Activated naive CD4-positive, alpha-beta T cell treated with anti-CD3 and anti-CD28 coated beads for 36 hours (primary cell): ENCODE measurements around the gene MICAL2. TPM values are rescaled to one million over a fixed set of nuclear protein-coding genes. Genes with fewer than 3 reads are reported as not detected.

Experiments
- CTCF ChIA-PET: fragments of 350-600 bp; sonication (Branson Sonifier 250); formaldehyde crosslinking; loops from one replicate; lab custom pipeline; 2021; ENCODE audit warnings: antibody characterized with exemption; lab: Charles Lee
- DNase-seq: peaks from one replicate; pipeline ENCODE4 v3.0.0-alpha.2; 2020
- H3K27ac Mint-ChIP-seq: one replicate; pipeline ENCODE4 v1.8.0; 2021; ENCODE audit warnings: mild to moderate bottlenecking, mixed read lengths
- H3K27me3 Mint-ChIP-seq: one replicate; pipeline ENCODE4 v1.8.0; 2021; ENCODE audit warnings: low read depth, mixed read lengths
- H3K36me3 Mint-ChIP-seq: one replicate; pipeline ENCODE4 v1.8.0; 2021; ENCODE audit warnings: low read depth, mixed read lengths
- H3K4me1 Mint-ChIP-seq: one replicate; pipeline ENCODE4 v1.8.0; 2021; ENCODE audit warnings: low read depth, mixed read lengths
- H3K4me3 Mint-ChIP-seq: one replicate; pipeline ENCODE4 v1.8.0; 2021; ENCODE audit warnings: mild to moderate bottlenecking, moderate library complexity, mixed read lengths
- H3K9me3 Mint-ChIP-seq: one replicate; pipeline ENCODE4 v1.8.0; 2021; ENCODE audit warnings: mixed read lengths
- intact Hi-C: fragments of 100-400 bp; cut with micrococcal nuclease; formaldehyde crosslinking; loops from one replicate; pipeline ENCODE4 v1.15.1; 2023
- total RNA-seq, 2 experiments: library from RNA; stranded (reverse); gene quantifications; one replicate each; pipeline ENCODE4 v1.2.3, GENCODE V29; 2021

MICAL2 gene
- total RNA-seq, 2 experiments from 2014 or later = 48.7 to 54.6 TPM

DNA sequence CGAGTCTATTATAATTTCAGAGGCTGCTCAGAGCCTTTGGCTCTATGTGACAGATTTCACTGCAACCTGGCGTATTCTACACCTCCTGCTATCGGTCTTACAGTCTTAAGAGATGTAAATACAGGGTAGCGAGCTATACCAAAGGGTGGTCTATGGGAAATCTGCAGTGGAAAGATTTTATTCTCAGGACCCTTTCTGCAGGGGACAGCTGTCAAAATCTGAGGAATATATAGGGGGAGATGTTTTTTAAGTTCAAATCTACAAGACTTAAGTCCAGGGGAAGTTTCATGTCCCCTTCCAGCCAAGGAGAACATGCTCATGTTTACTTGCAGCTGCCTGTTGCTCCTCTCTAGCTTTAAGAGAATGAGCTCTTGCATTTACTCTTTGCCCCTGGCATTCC lies 62.7 kb downstream of the MICAL2 start:
- Mint-ChIP-seq H3K4me1 (peaks cover 52% of the 10 kb centered on the region), H3K36me3 (peaks cover 9% of the 10 kb centered on the region), H3K4me3 (no peak overlapping the region), H3K27ac (peak overlapping the region; percentile 86), H3K9me3 (peaks cover 15% of the 10 kb centered on the region), H3K27me3 (no peaks in the 10 kb centered on the region)
- intact Hi-C loops = no loop called here
- CTCF ChIA-PET = interaction anchor here (0.6 to 2.3 kb wide), 6 partner anchors 9 to 126 kb away, joined by 3 to 8 read pairs (median 3); no protein-coding TSS in a partner anchor
- DNase-seq = no peak

DNA sequence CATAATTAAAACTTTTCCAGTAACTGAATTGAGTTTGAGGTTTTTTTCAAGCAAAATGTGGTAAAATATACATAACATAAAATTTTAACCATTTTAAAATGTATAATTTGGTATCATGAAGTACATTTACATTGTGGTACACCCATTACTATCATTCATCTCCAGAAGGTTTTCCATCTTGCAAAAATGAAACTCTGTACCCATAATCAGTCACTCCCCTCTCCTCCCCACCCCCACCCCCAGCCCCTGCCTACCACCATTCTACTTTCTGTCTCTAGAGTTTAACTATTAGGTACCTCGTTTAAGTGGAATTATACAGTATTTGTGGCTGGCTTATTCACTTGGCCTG lies 63.7 kb downstream of the MICAL2 start:
- Mint-ChIP-seq H3K4me3 (no peak overlapping the region), H3K27me3 (no peaks in the 10 kb centered on the region), H3K27ac (peak overlapping the region; percentile 90), H3K9me3 (peaks cover 15% of the 10 kb centered on the region), H3K36me3 (peaks cover 10% of the 10 kb centered on the region), H3K4me1 (peaks cover 61% of the 10 kb centered on the region)
- intact Hi-C loops = loop anchor here (1.0 kb wide), 12 partner anchors 15 to 331 kb away; no protein-coding TSS in a partner anchor
- CTCF ChIA-PET = no interaction called here
- no peak for DNase-seq

DNA sequence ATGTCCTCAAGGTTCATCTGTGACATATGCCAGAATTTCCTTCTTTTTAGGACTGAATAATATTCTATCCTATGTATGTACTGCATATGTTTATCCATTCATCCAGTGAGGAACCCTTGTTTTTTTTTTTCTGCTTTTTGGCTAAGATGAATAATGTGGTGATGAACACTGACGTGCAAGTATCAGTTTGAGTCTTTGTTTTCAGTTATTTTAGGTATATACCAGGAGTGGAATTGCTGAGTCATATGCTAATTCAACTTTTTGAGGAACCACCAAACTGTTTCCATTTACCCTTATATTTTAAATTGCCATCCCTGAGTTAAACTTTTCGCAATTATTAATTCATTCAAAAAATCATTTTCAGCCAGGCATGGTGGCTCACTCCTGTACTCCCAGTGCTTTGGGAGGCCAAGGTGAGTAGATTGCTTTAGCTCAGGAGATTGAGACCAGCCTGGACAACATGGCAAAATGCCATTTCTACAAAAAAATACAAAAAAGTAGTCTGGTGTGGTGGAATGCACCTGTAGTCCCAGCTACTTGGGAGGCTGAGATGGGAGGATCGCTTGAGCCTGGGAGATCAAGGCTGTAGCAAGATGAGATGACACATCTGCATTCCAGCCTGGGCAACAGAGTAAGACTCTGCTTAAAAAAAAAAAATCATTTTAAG lies 64.2 kb downstream of the MICAL2 start:
- peaks cover 15% of the 10 kb centered on the region for H3K9me3 Mint-ChIP-seq
- intact Hi-C loops = loop anchor here (1.0 kb wide), 12 partner anchors 15 to 331 kb away; no protein-coding TSS in a partner anchor
- DNase-seq = no peak
- no peaks in the 10 kb centered on the region for H3K27me3 Mint-ChIP-seq
- H3K4me3 Mint-ChIP-seq = peak overlapping the region; percentile 19
- H3K27ac Mint-ChIP-seq = peak overlapping the region; percentile 90
- CTCF ChIA-PET = interaction anchor here (0.6 to 0.7 kb wide), 3 partner anchors 18 to 121 kb away, joined by 4 read pairs; no protein-coding TSS in a partner anchor
- peaks cover 66% of the 10 kb centered on the region for H3K4me1 Mint-ChIP-seq
- H3K36me3 Mint-ChIP-seq = peaks cover 10% of the 10 kb centered on the region

DNA sequence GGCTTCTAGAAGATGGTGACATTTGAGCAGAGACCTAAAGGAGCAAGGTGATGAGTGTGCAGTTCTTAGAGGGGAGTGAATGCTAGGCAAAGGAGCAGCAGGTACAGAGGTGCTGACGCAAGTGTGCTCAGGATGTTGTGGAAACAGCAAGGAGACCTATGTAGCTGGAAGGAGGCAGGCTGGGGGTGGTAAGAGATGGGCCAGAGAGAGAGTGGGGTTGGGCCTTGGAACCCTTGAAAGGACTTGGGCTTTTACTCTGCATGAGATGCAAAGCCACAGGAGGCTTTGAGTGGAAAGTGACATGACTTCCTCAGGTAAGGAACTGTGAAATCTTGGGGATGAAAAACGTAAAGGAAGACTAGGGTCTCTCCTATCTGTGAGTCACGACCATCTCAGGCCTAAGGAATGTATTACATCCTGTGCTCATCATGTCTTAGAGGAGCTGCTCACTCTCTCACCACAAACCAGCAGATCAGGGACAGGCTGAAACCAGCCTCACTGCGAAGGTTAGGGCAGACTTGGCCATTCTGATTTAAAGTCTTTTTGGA lies 65.4 kb downstream of the MICAL2 start:
- peaks cover 70% of the 10 kb centered on the region for H3K4me1 Mint-ChIP-seq
- CTCF ChIA-PET = interaction anchor here (0.7 kb wide), 1 partner anchor 20 kb away, joined by 4 read pairs; no protein-coding TSS in a partner anchor

DNA sequence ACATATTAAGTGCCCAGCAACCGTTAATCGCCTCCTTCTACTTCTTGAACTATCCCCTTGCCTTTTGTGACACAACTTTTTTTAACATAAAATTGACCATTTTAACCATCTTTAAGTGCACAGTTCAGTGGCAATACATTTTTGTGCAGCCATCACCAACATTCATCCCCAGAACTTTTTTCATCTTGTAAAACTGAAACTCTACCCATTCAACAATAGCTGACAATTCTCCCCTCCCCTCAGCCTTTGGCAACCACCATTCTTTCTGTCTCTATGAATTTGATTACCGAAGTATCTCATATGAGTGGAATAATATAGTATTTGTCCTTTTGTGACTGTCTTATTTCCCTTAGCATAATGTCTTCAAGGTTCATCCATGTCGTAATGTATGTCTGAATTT lies 66.0 kb downstream of the MICAL2 start:
- DNase-seq = no peak
- Mint-ChIP-seq H3K4me3 (no peak overlapping the region), H3K4me1 (peaks cover 70% of the 10 kb centered on the region), H3K27ac (peak overlapping the region; percentile 90), H3K36me3 (peaks cover 10% of the 10 kb centered on the region), H3K27me3 (peaks cover 2% of the 10 kb centered on the region), H3K9me3 (peaks cover 13% of the 10 kb centered on the region)
- intact Hi-C loops = no loop called here
- CTCF ChIA-PET = no interaction called here

More for the DNA sequence above, 65.4 kb downstream of the MICAL2 start:
- H3K9me3 Mint-ChIP-seq = peaks cover 15% of the 10 kb centered on the region
- peaks cover 2% of the 10 kb centered on the region for H3K27me3 Mint-ChIP-seq
- intact Hi-C loops = no loop called here
- peak overlapping the region; percentile 90 for H3K27ac Mint-ChIP-seq
- peak; percentile 55 for DNase-seq
- no peak overlapping the region for H3K4me3 Mint-ChIP-seq
- peaks cover 10% of the 10 kb centered on the region for H3K36me3 Mint-ChIP-seq

DNA sequence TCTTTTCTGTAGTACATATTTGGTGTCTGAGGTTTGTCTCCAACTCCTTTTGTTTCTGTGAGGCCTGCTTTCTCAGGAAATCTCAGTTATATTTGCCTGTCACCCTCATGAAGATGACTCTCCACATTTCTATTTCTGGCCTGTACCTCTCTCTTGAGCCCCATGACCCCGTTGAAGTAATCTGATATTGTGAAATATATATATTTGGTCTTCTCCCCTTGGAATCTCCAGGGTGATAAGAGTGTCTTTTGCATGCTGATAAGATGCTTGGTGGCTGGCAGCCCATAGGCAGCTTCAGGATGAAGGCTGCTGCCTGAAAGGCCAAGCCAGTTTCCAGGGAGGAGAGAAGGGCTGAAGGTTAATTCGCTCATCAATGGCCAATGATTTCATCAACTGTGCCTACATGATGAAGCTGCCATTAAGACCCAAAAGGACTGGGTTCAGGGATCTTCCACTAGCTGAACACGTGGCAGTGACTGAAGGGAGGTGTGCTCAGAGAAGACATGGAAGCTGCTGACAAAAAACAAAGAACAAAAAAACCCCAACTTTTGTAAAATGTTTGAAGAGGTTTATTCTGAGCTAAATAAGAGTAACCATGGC lies 67.4 kb downstream of the MICAL2 start:
- CTCF ChIA-PET = interaction anchor here (1.2 to 1.8 kb wide), 3 partner anchors 21 to 130 kb away, joined by 3 to 4 read pairs (median 4); no protein-coding TSS in a partner anchor
- H3K4me3 Mint-ChIP-seq = no peak overlapping the region
- intact Hi-C loops = no loop called here

DNA sequence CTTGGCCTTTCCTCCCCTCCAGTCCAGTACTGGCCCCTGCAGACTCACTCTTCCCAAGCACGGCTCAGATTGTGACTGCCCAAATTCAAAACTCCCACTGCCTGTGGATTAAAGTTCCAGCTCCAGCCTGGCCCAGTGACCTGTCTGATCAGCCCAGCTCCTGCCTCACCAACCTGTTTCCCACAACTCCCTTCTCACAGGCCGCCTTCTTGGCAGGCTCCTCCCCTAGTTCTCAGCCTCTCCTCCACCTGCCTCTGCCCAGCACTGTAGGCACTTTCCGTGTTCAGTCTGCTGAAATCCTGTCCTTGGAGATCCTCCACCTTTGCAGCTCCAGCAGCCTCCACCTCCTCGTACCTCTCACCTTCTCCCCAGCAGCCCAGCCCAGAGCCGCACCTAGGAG lies 68.6 kb downstream of the MICAL2 start:
- H3K27ac Mint-ChIP-seq = peak overlapping the region; percentile 63
- intact Hi-C loops = no loop called here
- CTCF ChIA-PET = interaction anchor here (0.8 to 1.8 kb wide), 6 partner anchors 12 to 131 kb away, joined by 3 to 4 read pairs (median 3); no protein-coding TSS in a partner anchor
- H3K36me3 Mint-ChIP-seq = peaks cover 7% of the 10 kb centered on the region
- peaks cover 57% of the 10 kb centered on the region for H3K4me1 Mint-ChIP-seq
- peak overlapping the region; percentile 47 for H3K4me3 Mint-ChIP-seq
- H3K27me3 Mint-ChIP-seq = peaks cover 2% of the 10 kb centered on the region
- DNase-seq = peak; percentile 51
- peaks cover 8% of the 10 kb centered on the region for H3K9me3 Mint-ChIP-seq

More for the DNA sequence above, 67.4 kb downstream of the MICAL2 start:
- Mint-ChIP-seq H3K27ac (no peak overlapping the region), H3K9me3 (peaks cover 8% of the 10 kb centered on the region), H3K27me3 (peaks cover 2% of the 10 kb centered on the region), H3K36me3 (peaks cover 7% of the 10 kb centered on the region), H3K4me1 (peaks cover 65% of the 10 kb centered on the region)
- DNase-seq = no peak

DNA sequence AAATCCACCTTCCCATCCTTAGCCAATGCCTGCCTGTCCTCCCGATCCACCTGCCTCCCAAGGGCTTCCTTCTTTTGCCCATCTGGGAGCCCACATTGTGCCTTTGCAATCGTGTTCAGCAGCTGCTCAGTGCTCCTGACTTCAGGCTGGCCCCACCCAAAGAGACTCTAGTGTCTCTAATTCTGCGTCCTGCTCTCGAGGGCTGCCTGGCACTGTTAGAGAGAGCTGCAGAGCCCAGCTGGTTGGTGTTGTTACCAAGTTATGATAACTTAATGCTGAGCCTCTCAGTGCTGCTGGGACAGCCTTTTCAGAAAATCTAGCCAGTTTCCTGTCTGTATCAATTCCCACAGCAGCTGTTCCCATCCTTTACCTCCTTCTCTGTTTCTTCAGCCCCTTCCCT lies 69.1 kb downstream of the MICAL2 start:
- H3K36me3 Mint-ChIP-seq = peaks cover 7% of the 10 kb centered on the region
- peaks cover 53% of the 10 kb centered on the region for H3K4me1 Mint-ChIP-seq
- peaks cover 2% of the 10 kb centered on the region for H3K27me3 Mint-ChIP-seq
- CTCF ChIA-PET = interaction anchor here (1.6 to 1.8 kb wide), 3 partner anchors 13 to 45 kb away, joined by 3 to 4 read pairs (median 3); no protein-coding TSS in a partner anchor
- no peak overlapping the region for H3K27ac Mint-ChIP-seq
- H3K9me3 Mint-ChIP-seq = peaks cover 8% of the 10 kb centered on the region
- DNase-seq = no peak
- H3K4me3 Mint-ChIP-seq = no peak overlapping the region
- intact Hi-C loops = no loop called here

DNA sequence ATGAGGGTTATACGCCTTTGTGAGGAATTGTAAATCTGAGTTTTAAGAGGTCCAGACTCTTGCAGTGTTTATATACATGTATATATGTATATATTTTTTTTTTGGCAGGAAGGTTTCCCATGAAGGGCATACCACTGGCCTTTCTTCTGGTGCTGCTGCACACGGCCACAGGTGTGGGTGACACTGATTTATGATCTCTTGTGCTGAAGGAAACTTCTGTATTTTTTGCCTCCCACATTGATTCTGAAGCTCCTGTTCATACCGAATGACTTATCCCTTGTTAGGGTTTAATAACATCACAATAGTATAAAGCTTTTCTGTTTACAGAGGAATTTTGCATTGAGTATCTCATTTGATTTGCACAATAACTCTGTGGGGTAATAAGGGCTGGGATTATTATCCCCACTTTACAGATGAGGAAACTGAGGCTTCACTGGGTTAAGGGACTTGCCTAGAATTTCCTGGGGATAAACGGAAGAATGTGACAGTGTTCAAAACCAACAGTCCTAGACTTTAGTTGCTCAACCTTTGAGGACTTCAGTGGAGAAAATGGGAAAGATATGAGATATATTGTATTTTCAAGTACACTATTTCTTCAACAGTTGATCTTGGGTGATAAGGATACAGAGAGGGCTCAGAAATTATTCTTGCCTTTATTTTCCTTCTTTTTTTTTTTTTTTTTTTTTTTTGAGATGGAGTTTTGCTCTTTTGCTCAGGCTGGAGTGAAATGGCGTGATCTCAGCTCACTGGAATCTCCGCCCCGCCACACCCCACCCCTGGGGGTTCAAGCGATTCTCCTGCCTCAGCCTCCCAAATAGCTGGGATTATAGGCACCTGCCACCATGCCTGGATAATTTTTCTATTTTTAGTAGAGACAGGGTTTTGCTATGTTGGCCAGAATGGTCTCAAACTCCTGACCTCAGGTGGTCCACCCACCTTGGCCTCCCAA lies 70.1 kb downstream of the MICAL2 start:
- peaks cover 44% of the 10 kb centered on the region for H3K4me1 Mint-ChIP-seq
- H3K36me3 Mint-ChIP-seq = peaks cover 2% of the 10 kb centered on the region
- peaks cover 4% of the 10 kb centered on the region for H3K9me3 Mint-ChIP-seq
- intact Hi-C loops = no loop called here
- H3K27ac Mint-ChIP-seq = no peak overlapping the region
- no peak overlapping the region for H3K4me3 Mint-ChIP-seq
- no peak for DNase-seq
- H3K27me3 Mint-ChIP-seq = peaks cover 2% of the 10 kb centered on the region
- CTCF ChIA-PET = interaction anchor here (1.6 kb wide), 2 partner anchors 14 to 44 kb away, joined by 3 read pairs; no protein-coding TSS in a partner anchor

DNA sequence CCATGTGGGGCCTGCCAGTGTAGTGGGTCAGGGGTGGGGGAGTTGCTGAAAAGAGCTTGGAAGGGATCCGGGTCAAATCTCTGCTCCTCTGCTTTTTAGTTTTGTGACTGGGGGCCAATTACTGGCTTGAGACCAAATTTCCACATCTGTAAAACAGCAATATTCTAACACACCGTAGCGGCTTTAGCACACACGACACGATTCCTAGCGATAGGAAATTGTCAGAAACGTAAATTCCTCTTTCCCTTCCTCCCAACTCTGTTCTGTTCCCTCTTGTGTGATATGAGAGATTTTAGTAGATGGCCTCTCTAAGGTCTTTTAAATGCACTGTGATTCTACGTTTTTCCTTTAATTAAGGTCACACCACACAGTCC lies 71.9 kb downstream of the MICAL2 start:
- Mint-ChIP-seq H3K27ac (no peak overlapping the region), H3K4me3 (no peak overlapping the region), H3K4me1 (peaks cover 30% of the 10 kb centered on the region), H3K27me3 (peaks cover 2% of the 10 kb centered on the region), H3K36me3 (peaks cover 1% of the 10 kb centered on the region), H3K9me3 (no peaks in the 10 kb centered on the region)
- CTCF ChIA-PET = no interaction called here
- DNase-seq = no peak
- intact Hi-C loops = no loop called here

DNA sequence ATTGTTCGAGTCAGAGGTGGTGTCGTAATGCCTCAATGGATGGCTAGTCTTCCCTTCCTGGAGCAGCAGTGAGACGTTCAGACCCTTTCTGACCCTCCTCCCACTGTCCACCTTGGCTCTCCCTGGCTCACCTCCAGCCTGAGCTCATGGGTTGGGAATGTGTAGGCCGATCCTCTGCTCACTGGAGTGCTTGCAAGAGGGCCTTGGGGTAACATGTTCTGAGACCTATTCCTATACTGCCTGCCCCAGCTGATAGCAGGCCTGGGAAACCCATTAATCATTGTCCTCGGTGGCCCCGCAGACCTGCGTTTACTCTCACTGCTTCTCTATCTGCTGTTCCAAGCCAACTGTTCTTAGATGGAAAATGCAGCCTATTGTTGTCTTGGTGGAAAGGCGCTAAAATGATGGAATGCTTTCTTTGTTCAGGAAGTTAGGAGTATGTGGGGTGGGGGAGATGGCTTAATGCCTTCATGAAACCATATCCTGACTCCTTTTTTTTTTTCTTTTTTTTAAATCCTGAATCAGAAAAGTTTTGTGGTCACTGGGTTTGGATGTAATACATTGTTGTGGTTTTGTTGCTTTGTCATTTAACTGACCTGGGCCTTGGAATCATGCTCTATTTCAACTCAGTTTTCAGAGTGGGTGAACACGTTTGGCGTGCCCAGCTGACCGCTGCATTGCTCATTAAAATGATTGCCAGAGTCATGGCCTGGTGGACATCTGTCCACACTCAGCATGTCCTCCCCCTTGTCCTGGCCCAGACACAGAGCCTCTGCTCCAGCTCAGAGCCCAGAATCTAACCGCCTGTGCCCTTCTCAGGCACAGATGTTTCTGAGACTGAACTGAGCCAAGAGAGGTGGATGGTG lies 72.5 kb downstream of the MICAL2 start:
- CTCF ChIA-PET = no interaction called here
- Mint-ChIP-seq H3K27ac (no peak overlapping the region), H3K9me3 (no peaks in the 10 kb centered on the region), H3K36me3 (peaks cover 1% of the 10 kb centered on the region), H3K4me3 (no peak overlapping the region), H3K4me1 (peaks cover 24% of the 10 kb centered on the region), H3K27me3 (peaks cover 2% of the 10 kb centered on the region)
- intact Hi-C loops = no loop called here
- DNase-seq = no peak
